ENCODE results near the gene DDAH2.

GRCh38 chr6:31717499-31718222 is 11.4 kb downstream of the DDAH2 start:
- TF ChIP-seq CREB1 (IDR thresholded peaks at IDR 0.05; ENCODE audit: low read depth) (no peak), MAX (IDR thresholded peaks at IDR 0.05) (no peak), TAF1 (IDR thresholded peaks at IDR 0.05; ENCODE audit: low read depth) (no peak), CEBPB (IDR thresholded peaks at IDR 0.05) (no peak)

Data from Ishikawa (cell line).